CD4-positive, alpha-beta T cell treated with Interleukin-10 for 1 hour (primary cell): ENCODE data around the gene FAM72A.

Source experiments
- DNase-seq: peaks from one replicate; pipeline ENCODE4 v3.0.0-alpha.2; 2020

Gene FAM72A

DNA sequence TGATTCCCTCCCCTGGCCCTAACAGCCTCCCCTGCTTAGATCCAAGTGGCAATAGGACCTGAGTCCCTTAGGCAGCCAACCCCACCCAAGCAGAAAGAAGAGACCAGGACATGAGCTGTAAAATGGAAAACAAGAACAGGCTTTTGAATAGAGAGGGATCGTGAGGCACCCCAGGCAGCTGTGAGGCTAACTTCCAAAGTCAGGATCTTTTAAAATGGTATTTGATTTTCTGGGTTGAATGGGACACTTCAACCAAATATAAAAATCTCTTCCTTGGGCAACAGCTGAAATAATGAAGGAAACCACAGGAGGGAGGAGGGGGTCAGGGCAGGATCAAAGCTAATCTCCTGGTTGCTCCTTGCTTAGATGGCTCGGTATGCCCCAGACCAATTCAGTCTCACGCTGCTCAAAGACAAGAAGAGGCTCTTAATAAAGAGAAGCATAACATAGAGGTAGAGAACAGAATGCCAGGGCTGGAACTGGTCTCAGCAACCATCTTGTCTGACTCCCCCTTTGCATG is 56.8 kb downstream of the FAM72A start:
- no peak for DNase-seq

DNA sequence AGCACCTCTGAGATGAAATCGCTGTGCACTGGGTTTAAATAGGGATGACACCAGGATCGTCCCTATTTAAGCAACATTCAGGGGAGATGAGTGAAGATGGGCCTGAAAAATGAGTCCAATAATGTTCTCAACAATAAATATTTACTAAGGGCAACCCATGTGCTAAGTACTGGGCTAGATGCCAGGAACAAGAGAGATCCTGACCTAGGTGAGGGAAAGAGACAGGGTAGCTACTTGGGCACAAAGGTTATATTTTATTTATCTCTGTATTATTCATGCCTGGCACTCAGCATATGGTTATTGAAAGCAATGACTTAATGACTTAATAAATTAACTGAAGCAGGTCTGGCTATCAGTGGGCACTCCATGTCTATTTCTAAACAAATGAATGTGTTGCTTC is 58.0 kb downstream of the FAM72A start:
- DNase-seq, result no peak

DNA sequence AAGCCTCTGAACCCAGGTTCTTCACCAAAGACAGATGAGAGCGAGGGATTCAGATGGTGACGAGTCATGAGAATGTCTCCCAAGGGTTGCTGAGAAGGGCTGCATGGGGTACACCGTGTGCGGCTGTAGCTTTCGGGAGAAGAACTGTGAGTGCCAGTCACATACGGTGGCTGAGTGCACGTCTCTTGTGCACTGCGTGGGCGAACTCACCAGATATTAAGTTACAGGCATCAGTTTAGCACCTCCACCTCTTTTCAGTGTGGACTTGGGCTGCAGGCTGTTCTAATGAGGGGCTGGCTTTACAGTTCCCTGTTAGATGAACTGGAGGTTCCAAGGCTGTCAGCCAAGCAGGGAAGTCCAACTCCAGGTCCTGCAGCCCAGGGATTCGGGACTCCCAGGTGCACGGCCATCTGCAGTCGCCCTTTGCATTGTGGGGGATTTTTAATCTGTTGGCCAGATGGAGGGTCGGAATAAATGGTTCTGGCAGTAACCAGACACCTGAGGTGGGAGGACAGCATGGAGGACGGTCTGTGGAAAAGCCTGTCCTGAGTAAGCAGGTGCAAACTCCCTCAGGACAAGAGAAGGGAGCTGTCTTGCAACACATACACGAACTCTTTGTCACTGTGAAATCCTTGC is 59.0 kb downstream of the FAM72A start:
- DNase-seq, result no peak

DNA sequence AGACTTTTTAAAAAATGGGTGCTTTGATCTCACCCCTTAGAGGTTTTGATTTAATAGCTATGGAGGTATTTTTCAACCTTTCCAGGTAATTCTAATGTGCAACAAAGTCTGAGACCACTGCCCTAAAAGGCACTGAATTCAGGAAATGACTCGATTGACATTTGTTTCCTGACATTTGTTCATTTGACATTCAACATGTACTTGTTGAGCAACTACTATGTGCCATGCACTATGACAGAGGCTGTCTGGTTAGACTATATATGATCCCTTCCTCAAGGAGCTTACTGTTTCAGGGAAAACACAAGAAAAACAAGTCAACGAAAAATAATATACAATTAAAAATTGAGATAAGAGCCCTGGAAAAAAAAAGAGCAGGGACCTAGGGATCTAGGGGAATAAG is 59.9 kb downstream of the FAM72A start:
- no peak for DNase-seq

DNA sequence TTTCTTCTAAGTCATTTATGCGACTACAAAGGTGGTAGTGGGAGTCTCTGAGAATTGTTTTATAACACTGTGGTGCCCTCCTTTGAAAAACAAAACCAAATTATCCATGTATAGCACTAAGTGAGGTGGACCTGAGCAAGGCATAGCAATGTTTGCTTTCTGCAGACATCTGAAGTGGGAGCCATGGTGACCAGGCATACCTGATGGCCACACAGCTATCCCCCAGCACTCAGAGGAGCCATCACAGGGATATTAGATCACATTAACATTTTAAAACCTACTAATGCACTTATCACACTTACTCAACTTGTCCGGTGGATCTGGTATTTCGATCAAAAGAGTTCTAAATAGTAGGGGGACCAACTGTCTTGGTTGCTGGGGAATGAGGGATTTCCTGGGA is 60.6 kb downstream of the FAM72A start:
- no peak for DNase-seq

DNA sequence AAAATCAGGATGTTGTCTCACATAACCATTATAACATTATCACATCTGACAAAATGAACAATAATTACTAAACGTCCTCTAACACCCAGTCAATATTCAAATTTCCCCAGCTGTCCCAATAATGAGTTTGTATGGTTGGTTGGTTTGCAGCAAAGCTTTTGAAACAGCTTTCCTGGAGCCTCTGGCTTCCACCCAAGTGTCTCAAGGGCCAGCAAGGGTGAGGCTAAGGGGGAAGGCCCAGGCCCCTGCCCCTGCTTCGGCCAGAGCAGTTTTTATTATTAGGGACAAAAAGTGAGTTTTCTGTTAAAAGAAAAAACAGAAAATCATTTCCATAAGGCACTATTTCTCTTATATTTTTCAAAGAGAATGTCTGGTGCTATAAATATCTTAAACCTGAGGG is 66.4 kb downstream of the FAM72A start:
- no peak for DNase-seq
